Body of pancreas (tissue), 4 donors: ENCODE data around the gene BPIFB4. TPM values are rescaled to one million over a fixed set of nuclear protein-coding genes. Genes with fewer than 3 reads are reported as not detected.

Experiments used
- ATAC-seq: fragments of 150-250 bp; one replicate; pipeline ENCODE4 v1.9.1; 2016
- DNase-seq, 4 donors: peaks; one replicate each; pipeline ENCODE4 v3.0.0-alpha.2; 2019
- H3K27ac ChIP-seq, 4 donors: fragments of 200-600 bp; sonication (generic); 1 replicate in 3 of 4; 2 replicates in 1 of 4; pipeline versions ENCODE4 v1.5.1 to v1.6.1; 2016 to 2019; ENCODE audit warnings: mild to moderate bottlenecking in 1 of 4, mixed read lengths in 1 of 4, moderate library complexity in 1 of 4
- H3K27me3 ChIP-seq, 2 donors: fragments of 200-600 bp; sonication (generic); one replicate each; pipeline ENCODE4 v1.6.0; 2016; ENCODE audit warnings: mild to moderate bottlenecking in 1 of 2
- H3K36me3 ChIP-seq, 2 donors: fragments of 200-600 bp; sonication (generic); replicated peaks in 1 of 2; 2 replicates each; pipeline ENCODE4 v1.5.1; 2016; ENCODE audit warnings: low read depth in 2 of 2; ENCODE audit not compliant: insufficient read depth in 1 of 2
- H3K4me1 ChIP-seq: fragments of 200-600 bp; sonication (generic); one replicate; pipeline ENCODE4 v1.6.0; 2016
- H3K4me3 ChIP-seq, 2 donors: fragments of 200-600 bp; sonication (generic); 1 replicate in 1 of 2; 2 replicates in 1 of 2; pipeline ENCODE4 v1.5.1; 2016 to 2019
- H3K9me3 ChIP-seq, 3 donors: fragments of 200-600 bp; sonication (generic); 1 replicate in 2 of 3; 2 replicates in 1 of 3; pipeline ENCODE4 v1.5.1; 2016
- POLR2A ChIP-seq, 3 donors: fragments of 450-650 bp; IDR thresholded peaks; one replicate each; pipeline ENCODE4 v1.6.1; 2016; ENCODE audit warnings: antibody characterized with exemption in 3 of 3, mild to moderate bottlenecking in 2 of 3
- WGBS, 2 donors: methylation state at CpG; one replicate each; pipeline ENCODE4 v1.1.5; 2017; 5-methylcytosine and 5-hydroxymethylcytosine counted together
- intact Hi-C: fragments of 100-400 bp; cut with DNase I; formaldehyde crosslinking; loops from one replicate; pipeline ENCODE4 v1.15.1; 2023
- total RNA-seq, 2 donors: library from RNA; depleted of rRNA; stranded (reverse); fragments of >200 nt; gene quantifications; one replicate each; pipeline ENCODE4 v1.1.0, GENCODE V29; 2016
- TF ChIP-seq, protein P1 (sequence below), 7 experiments: fragments of 450-650 bp in 4 of 7; fragments of 200-600 bp in 3 of 7; sonication (generic) in 3 of 7; IDR thresholded peaks; one replicate each; pipeline ENCODE4 v1.5.1; 2016 to 2019; ENCODE audit warnings: antibody characterized with exemption in 7 of 7

BPIFB4 gene
- total RNA-seq, 2 donors from 2014 or later, result not detected

DNA sequence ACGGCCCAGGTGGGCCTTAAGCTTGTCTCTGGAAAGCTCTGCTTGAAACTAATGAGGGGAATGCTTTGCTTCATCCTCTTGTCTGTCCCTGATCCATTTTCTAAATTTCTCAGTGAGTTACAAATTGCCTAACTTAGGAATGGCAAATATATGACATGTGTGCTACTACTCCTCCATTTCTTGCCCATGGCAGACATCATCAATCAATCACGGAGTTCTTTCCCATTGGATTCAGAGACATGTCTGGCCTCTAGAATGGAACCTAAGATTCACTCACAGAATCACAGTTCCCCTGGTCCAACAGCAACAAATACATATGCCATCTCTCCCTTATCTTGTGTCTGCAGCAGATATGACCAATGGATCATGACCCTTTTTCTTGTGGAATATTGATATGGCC, 6.6 kb upstream of the BPIFB4 start:
- Histone ChIP-seq H3K36me3 (no peaks in the 10 kb centered on the region), H3K4me3 (no peak overlapping the region), H3K27me3 (no peaks in the 10 kb centered on the region), H3K4me1 (no peaks in the 10 kb centered on the region), H3K27ac (no peak overlapping the region), H3K9me3 (no peaks in the 10 kb centered on the region)
- ATAC-seq (no peak), DNase-seq (no peak)
- TF ChIP-seq, protein P1, sequence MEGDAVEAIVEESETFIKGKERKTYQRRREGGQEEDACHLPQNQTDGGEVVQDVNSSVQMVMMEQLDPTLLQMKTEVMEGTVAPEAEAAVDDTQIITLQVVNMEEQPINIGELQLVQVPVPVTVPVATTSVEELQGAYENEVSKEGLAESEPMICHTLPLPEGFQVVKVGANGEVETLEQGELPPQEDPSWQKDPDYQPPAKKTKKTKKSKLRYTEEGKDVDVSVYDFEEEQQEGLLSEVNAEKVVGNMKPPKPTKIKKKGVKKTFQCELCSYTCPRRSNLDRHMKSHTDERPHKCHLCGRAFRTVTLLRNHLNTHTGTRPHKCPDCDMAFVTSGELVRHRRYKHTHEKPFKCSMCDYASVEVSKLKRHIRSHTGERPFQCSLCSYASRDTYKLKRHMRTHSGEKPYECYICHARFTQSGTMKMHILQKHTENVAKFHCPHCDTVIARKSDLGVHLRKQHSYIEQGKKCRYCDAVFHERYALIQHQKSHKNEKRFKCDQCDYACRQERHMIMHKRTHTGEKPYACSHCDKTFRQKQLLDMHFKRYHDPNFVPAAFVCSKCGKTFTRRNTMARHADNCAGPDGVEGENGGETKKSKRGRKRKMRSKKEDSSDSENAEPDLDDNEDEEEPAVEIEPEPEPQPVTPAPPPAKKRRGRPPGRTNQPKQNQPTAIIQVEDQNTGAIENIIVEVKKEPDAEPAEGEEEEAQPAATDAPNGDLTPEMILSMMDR (IDR thresholded peaks at IDR 0.05), result no peak
- no peak for TF ChIP-seq POLR2A (IDR thresholded peaks at IDR 0.05)
- 46 to 64% methylated on average over 2 of the region's 2 CpGs for WGBS, 2 donors
- intact Hi-C loops, result no loop called here

- WGBS, 2 donors, result 44 to 55% methylated on average over 2 of the region's 2 CpGs
- Histone ChIP-seq H3K27me3 (no peaks in the 10 kb centered on the region), H3K4me1 (no peaks in the 10 kb centered on the region), H3K27ac (no peak overlapping the region), H3K36me3 (no peaks in the 10 kb centered on the region), H3K4me3 (no peak overlapping the region), H3K9me3 (no peaks in the 10 kb centered on the region)
- ATAC-seq (no peak), DNase-seq (no peak)
- TF ChIP-seq POLR2A (IDR thresholded peaks at IDR 0.05), result no peak
- TF ChIP-seq, protein P1 (IDR thresholded peaks at IDR 0.05), result no peak
- intact Hi-C loops, result no loop called here
Measured at GRCh38 chr20:33074675-33075074, 4.8 kb upstream of the BPIFB4 start.

- ATAC-seq (no peak), DNase-seq (no peak)
- TF ChIP-seq POLR2A (IDR thresholded peaks at IDR 0.05), result no peak
- TF ChIP-seq, protein P1 (IDR thresholded peaks at IDR 0.05), result no peak
- no peaks in the 10 kb centered on the region for H3K36me3 ChIP-seq
- WGBS, 2 donors, result 27 to 36% methylated on average over 6 of the region's 6 CpGs
- no peak overlapping the region for H3K27ac ChIP-seq
- H3K9me3 ChIP-seq, result no peaks in the 10 kb centered on the region
- H3K4me1 ChIP-seq, result no peaks in the 10 kb centered on the region
- no peaks in the 10 kb centered on the region for H3K27me3 ChIP-seq
- intact Hi-C loops, result no loop called here
- no peak overlapping the region for H3K4me3 ChIP-seq
Measured at GRCh38 chr20:33075281-33075680, 4.2 kb upstream of the BPIFB4 start.

- H3K27ac ChIP-seq, result no peak overlapping the region
- ATAC-seq, result no peak
- no peaks in the 10 kb centered on the region for H3K4me1 ChIP-seq
- intact Hi-C loops, result no loop called here
- H3K9me3 ChIP-seq, result no peaks in the 10 kb centered on the region
- H3K27me3 ChIP-seq, result no peaks in the 10 kb centered on the region
- no peak for DNase-seq
- 51 to 55% methylated on average over 5 to 6 of the region's 6 CpGs for WGBS, 2 donors
- H3K4me3 ChIP-seq, result no peak overlapping the region
- no peaks in the 10 kb centered on the region for H3K36me3 ChIP-seq
- no peak for TF ChIP-seq POLR2A (IDR thresholded peaks at IDR 0.05)
- TF ChIP-seq, protein P1 (IDR thresholded peaks at IDR 0.05), result peak in 1 of 7 experiments; percentile 9
Measured at GRCh38 chr20:33076662-33077372, 2.6 kb upstream of the BPIFB4 start.
